NCI-H526 (cell line): ENCODE results near the gene RHBDD1.

Experiments used
- DNase-seq, 2 experiments: peaks; one replicate each; lab custom pipeline; 2025; lab: John Stamatoyannopoulos, UW

The RHBDD1 gene

DNA sequence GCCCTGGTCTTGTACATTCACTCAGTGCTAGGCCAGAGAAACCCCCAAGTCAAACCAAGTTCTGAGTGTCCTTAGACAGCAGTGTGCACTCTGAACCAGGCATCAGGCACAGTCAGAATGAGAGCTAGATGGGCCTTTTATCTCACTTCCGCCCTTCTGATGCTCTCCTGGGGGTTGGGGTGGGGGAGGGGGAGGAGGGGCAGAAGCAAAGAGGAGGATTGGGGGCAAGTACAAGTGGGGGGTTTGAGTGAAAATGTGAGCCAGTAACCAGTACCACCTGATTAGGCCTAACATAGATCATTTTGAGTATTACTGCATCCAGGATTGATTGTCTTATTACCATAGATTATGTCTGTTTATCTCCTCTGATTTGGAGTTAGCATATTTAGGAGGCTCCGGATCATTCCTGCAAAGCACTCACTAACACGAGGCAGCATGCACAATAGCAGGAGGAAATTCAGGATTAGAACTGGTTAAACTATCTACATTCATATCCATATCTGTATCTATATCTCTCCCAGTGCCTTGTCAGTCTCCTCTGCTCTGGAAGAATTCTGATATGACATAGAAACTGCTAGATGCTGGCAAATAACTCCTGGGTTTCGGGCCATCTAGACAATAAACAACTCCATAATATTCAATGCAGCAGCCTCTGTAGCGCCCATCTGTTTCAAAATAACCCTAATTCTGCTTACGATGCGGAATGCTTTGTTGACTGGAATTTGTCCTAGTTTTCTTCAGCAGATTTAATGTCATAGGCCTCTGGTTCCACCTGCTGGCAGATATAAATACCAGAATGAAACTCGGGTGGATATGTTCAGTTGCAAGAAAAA lies 149.1 kb downstream of the RHBDD1 start:
- peak; percentile 40 to 65 for DNase-seq

DNA sequence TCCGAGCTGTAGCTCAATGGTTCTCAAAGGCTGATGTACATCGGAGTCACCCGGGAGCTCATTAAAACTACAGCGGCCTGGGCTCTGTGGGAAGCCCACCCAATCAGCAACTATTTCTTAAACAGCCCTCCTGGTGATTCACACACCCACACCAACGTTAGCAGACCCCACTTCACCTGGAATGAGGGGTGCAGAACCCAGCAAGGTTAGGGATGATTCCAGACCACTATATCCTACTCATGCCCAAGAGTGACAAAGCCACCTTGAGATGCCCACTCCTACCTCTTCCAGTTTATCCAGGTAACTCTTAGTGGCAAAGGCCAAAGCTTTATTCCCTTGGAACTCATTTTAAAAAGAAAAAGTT lies 149.7 kb downstream of the RHBDD1 start:
- no peak for DNase-seq

DNA sequence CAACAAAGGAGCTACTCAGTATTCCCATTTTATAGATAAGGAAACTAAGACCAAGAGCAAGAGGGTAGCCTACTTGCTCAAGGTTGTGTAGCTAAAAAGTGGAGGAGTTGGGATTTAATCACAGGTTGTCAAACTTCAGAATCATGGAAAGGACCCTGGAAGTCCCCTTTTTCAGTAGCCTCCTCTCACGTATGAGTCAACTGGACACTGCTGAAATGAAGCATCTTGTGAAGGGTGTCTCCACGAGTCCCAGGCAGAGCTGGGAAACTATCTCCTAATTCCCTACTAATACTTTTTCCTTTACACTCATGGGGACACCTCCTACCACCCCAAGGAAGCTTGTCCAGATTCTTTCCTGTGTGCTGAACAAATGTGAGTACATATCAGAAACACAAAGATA lies 155.8 kb downstream of the RHBDD1 start:
- DNase-seq = no peak

GRCh38 chr2:226993171-226993570 lies 157.3 kb downstream of the RHBDD1 start:
- no peak for DNase-seq

- DNase-seq = peak in 1 of 2 experiments; percentile 8
Observed at GRCh38 chr2:226994775-226995174, 158.9 kb downstream of the RHBDD1 start.

- no peak for DNase-seq
Observed at GRCh38 chr2:226995625-226996041, 159.8 kb downstream of the RHBDD1 start.

DNA sequence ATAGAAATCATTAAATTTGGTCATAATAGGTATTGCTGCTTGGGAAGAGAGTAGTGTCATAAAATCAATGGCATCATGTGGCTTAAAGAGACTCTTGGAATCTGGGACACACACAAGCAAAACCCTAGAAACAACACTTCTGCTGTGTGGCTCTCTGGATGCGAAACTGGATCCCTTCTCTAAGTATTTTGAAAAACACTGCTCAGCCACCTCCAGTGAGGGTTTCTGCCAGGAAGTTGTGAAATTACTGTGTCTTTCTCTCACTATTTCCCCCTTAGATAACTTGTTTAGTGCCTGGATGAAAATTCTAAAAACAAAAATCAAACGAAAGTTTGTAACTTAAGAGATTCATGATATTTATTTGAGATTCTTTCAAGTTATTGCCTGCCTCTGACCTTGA lies 163.8 kb downstream of the RHBDD1 start:
- no peak for DNase-seq

GRCh38 chr2:227000123-227000522 lies 164.3 kb downstream of the RHBDD1 start:
- DNase-seq = peak; percentile 34 to 42

GRCh38 chr2:227004482-227004881 lies 168.6 kb downstream of the RHBDD1 start:
- DNase-seq = no peak

DNA sequence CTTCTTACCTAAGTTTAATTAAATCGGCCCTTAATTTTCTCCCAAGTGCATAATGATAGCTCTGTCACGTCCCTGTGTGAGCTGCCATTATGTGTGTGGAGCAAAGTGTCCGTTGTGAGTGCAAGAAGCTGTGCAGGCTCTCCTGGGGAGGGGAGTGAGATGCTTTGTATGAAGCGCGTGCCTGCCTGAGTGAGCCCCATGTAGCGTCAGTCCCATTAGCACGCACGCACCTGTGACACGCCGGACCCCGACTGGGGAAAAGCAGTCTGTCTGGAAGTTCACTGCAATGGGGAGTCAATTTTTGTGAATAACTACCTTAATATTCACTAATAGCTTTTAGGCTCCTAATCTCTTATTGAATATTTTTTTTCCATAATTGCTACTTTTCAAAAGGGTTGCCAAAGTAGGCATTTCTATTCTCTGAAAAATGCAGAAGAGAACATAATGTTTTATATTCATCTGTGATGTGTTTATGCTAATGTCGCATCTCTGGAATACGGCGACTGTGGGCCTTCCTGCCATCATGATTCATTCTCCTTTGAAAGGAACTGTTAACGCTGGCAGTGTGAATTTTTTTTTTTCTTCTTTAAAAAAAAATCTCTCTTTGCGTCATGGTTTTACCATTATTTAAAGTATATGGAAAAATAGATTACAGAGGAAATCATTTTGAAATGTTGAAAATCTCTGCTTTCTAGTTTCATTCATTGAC lies 170.5 kb downstream of the RHBDD1 start:
- DNase-seq = no peak

DNA sequence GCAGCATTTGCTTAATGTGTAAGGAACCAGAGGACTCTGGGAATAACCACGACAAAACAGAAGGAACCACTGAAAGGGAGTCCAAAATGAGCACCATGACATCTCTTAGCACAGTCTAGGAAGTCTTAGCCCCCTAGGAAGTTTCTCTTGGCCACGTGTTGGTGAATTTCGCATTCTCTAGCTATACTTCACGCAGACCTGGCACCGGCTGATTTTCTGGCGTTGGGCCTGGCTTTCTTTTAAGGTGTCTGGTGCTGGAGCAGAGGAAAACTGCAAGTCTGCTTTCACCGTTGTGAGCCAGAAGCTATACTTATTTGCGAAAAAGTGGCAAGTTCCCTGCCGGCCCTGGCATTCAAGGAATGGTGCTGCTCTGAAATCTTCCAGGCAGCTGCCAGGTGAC lies 171.3 kb downstream of the RHBDD1 start:
- DNase-seq = no peak

GRCh38 chr2:227007940-227008339 lies 172.1 kb downstream of the RHBDD1 start:
- no peak for DNase-seq

- DNase-seq = no peak
Observed at GRCh38 chr2:227010433-227010832, 174.6 kb downstream of the RHBDD1 start.

DNA sequence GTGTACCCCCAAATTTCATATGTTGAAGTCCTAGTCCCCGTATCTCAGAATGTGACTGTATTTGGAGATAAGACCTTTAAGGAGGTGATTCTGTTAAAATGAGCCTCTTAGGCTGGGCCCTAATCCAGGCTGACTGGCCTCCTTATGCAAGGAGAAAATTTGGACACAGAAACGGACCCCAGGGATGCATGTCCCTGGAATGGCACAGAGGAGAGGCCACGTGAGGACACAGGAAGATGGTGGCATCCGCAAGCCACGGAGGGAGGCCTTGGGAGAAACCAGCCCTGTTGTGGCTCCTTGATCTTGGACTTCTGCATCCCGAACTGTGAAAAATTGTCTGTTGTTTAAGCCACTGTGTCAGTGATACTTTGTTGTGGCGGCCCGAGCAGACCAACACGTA lies 177.5 kb downstream of the RHBDD1 start:
- no peak for DNase-seq

DNA sequence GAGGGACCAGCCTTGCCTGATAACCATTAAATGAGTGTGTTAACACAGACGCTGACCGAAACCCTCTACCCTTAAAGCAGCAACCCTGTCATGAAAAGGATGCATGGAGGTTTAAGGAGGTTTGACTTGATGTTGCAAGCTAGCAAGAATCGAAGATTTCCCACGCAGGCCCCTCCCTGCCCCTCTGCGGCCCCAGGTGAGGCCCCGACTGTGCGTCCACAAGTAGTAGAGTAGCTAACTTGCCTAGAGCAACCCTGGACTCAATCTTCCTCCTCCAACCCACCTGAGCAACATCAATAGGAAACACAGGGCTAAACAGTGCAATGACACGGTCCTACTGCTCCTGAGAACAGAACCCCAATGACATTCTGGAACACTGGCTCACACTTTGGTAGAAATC lies 178.0 kb downstream of the RHBDD1 start:
- no peak for DNase-seq

DNA sequence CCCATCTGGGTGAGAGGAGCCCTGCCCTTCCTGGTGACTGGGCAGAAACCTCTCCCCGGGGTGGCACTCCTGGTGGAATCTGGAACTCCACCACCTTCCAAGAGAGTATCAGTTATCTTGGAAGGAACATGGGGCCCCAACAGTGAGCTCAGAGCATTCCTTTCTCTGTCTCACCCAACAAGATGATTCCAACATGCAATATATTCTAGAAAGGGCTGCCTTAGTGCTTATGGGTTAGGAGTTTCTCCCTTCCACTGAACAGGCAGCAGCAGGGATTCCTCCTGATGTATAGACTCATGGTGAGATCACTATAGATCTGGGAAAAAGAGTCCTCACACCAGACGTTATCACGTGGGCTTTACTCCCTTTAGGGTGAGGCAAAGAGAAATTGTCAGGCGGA lies 181.0 kb downstream of the RHBDD1 start:
- DNase-seq = no peak

- no peak for DNase-seq
Observed at GRCh38 chr2:227020416-227020815, 184.6 kb downstream of the RHBDD1 start.

DNA sequence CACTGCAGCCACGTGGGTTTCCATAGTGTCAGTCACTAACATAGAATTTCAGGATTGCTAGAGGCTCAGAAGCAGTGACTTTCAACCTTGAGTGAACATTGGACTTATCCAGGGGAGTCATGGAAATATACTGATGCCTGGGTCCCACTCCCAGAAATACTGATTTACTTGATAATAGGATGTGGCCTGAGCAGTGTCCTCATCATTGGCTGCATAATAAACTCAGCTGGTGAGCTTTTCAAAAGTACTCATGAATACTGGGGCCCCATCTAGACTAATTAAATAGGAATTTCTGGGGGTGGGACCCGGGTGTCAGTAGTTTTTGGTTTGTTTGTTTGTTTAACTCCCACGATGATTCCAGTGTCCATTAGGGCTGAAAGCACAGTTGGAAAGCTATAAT lies 186.8 kb downstream of the RHBDD1 start:
- no peak for DNase-seq

DNA sequence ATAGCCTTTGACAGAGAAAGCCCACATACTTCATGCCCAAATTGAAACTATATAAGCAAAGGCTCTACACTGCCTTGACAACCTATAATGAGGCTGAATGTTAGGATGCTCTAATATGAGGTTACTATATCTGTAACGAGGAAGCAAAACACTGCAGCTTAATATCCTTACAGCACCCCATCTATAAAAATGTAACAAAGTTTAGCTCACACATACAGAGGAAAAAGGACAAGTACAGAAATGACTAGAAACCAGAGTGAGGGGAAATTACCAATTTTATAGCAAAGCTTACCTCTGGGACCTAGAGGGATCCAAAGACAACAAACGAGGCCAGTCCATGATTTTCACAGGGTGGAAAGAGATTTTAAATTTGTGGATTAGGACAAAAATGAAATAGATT lies 189.7 kb downstream of the RHBDD1 start:
- DNase-seq = no peak

GRCh38 chr2:227029426-227030105 lies 193.7 kb downstream of the RHBDD1 start:
- no peak for DNase-seq

GRCh38 chr2:227030789-227031188 lies 194.9 kb downstream of the RHBDD1 start:
- no peak for DNase-seq

GRCh38 chr2:227031379-227031778 lies 195.5 kb downstream of the RHBDD1 start:
- no peak for DNase-seq
